Hematopoietic multipotent progenitor cell (in vitro differentiated cells): ENCODE data around the gene PLAAT3. TPM values are rescaled to one million over a fixed set of nuclear protein-coding genes. Genes with fewer than 3 reads are reported as not detected.
"Not testable (repeated sequence)": the region's sequence is repeated elsewhere in the genome, so short reads cannot be mapped to it uniquely, and the experiment has no call there.

ENCODE experiments used
- DNase-seq, 3 donors: peaks; one replicate each; pipeline ENCODE4 v3.0.0-alpha.2; 2011 to 2015; ENCODE audit warnings: low read depth in 2 of 3, low spot score in 2 of 3
- total RNA-seq: library from RNA; depleted of rRNA; stranded (reverse); fragments of >200 nt; gene quantifications from one replicate; pipeline ENCODE4 v1.2.3, GENCODE V29; 2012

PLAAT3 gene
- total RNA-seq, 1 donor = not detected

DNA sequence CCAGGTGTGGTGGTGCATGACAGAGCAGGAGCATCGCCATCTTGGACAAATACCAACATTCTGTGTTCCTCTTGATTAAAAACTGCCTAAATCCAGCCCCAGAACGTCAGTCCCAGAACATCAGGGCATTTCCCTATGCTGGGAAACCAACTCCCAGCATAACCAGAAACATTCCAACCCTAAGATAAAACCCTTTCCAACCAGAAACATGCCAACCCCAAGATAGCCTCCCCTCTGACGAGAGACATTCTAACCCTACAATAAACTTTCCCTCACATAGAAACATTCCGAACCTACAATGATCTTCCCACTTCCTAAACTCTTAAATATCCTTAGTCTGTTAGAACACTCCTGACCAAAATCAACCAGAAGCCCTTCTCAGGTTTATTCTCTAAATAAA, 66.1 kb downstream of the PLAAT3 start:
- no peak for DNase-seq

DNA sequence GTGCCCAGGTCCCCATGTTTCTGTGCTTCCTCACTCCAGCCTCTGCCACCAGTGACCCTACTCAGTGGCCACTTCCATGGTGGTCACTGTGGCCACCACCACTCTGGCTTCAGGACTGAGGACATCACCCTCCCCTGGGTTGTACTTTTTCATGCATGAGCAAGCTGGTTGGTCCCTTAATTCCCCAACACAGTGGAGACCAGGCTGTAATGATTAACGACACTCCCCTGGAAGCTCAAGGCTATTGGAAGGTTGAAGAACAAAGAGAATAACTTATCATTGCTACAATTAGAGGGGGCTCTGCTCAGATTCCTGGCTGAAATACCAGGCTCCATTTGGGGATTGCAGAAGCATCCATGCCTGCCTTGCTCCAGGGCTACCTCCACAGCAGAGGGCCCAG, 67.2 kb downstream of the PLAAT3 start:
- DNase-seq = no peak

DNA sequence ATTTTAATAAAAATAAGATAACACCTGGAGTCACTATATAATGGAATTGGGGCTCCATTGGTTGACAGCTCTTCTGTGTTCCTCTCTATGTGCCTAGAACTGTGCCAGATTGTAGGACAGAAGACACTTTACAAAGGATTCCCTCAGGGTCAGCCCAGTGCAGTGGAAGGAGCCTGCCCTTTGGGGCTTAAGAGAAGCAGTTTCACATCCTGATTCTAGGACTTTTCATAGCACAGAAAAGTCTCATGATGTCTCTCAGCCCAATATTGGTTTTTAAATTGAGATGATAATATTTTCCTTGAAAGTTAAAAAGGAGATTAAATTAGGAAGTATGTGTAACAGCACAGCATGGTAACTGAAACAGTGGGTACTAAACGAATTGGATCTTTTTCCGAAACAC, 70.5 kb downstream of the PLAAT3 start:
- no peak for DNase-seq

DNA sequence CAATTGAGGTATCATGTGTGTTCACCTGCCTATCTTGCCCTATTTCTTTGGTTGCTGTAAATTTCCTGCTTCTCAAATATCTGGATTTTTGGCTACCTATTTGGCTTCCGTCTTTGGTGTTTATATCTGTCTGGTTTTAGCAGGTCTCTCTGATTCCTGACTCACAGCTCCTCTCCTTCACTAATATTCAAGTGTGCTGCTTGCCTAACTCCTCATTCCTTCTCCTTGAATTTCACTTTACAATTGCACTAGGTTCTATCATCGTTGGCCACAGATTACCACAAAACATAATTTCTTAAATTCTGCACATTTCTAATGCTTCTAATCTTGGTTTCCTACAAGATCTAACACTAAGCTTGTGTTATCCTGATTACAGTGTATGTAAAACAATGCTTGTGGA, 71.7 kb downstream of the PLAAT3 start:
- DNase-seq = not testable (repeated sequence)

DNA sequence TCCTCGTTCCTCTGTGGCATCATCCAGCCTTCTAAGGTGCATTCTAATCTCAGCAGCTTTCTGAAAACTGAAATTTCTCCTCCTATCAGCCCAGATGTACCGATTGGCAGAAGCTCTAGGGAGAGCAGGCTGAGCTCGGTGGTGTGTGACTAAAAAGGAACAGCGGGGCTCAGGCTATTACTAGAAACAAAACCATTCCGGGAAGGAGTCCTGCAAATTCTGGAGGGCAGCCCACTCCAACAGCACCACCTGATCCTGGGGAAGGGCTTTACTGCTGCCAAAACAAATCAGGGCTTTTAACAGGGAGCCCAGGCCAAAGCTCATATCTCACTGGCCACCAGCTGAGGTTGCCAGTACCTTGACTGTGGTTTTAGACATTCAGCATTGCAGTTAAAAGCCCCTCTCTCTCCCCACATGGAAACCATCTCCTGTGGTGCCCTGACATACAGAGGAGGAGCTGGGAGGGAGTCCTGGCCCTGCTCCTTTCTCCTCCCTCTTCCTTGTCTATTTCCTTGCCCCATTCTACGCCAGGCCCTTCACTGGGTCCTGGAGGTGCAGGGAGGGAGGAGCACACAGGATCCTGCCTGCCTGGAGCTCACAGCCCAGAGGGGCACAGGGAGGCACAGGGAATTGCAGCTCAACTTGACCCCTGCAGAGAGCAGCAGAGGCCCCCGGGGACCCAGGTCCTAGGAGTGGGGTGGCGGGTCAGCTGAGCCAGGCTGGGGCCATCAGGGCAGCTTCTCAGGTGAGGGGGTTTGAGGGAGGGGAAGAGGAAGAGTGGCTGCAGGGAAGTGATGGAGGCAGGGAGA, 76.7 kb downstream of the PLAAT3 start:
- DNase-seq = no peak

DNA sequence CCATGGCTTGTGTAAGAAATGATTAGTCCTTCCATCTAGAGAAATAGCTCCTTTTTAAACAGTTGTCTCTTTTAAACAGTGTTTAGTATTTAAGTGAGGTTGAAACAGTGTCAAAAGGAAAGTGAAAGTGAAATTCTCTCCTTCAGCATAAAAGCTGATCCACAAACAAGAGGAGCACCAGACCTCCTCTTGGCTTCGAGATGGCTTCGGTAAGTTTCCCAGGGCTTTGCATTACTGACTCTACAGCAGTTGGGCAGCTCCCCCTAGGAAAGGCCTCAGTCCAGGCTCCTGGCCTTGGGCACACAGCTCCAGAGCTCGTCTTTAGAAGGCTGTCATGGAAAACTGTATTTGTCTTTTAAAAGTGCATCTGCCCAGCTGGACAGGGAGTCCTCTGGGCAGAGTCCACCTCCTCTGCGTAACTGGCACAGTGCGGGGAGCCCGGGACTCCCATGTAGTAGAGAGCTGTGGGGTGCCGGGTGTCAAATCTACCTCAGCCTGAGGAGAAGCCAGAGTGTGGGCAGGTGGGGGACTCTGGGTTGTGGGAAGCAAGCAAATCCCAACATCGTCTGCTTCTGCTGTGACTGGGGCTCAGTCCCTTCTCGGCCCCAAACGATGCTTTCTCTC, 77.5 kb downstream of the PLAAT3 start, which contains the start of gene PLAAT4:
Gene PLAAT4 (plus strand): TSS at position 140 of the 624 bp plus-strand sequence. CDS start 61 bp downstream, at position 201.
- DNase-seq = peak in 2 of 3 donors; percentile 45 to 53

DNA sequence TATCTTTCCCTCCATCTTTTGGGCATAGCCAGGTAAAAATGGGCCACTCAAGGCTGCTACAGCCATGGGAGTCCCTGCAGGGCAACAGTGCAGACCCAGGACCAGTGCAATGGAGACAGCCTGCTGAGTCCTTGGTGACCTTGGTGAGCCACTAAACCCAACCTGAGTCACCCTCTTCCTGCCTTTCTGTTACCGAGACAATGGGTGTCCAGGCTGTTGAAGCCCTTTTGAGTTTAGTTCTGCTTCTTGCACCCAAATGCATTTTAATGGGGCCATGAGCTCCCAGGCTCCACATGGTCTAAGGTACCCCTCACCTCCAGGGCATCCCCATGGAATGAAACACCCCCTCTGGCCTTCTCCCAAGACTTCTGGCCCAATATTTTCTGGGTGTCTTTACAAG, 78.5 kb downstream of the PLAAT3 start:
- no peak for DNase-seq

DNA sequence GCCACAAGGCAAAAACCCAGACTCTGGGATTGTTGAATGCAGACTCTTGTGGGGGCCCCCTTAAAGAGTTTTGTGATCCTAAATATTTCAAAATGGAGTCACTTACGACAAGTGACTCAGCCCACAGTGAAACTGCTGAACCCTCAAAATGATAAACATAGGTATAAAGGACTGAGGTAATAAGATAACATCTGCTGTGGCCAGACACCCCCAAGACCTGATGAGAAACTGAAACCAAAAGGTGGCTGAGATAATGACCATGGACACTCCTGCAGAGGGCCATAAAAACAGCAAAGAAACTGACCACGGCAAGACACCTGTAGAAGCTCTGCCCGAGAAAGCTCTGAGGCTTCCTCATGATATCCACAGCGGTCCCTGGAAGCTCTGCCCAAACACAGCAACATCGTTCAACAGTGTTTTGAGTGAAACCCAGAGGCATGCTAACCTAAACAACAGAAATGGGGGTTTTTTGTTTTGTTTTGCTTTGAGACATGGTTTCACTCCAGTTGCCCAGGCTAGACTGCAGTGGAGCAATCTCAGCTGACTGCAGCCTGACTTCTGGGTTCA, 79.3 kb downstream of the PLAAT3 start:
- no peak for DNase-seq

DNA sequence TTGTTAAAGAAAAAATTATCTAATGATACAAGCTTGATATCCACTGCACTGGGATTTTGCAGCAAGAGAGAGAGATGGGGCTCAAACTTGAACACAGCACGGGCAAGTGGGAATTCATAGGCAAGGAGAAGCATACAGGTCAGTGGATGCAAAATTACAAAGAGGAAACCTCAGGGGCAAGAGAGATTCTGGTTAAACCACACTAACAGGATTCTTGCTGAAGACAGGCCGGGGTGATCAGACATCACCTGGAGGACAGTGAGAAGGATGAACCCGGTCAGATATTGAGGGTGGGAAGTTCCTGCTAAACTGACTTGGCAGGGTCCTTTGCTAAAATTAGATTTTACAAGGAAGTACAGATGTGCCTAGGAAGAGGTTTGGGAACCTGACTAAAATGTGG, 80.2 kb downstream of the PLAAT3 start:
- no peak for DNase-seq

DNA sequence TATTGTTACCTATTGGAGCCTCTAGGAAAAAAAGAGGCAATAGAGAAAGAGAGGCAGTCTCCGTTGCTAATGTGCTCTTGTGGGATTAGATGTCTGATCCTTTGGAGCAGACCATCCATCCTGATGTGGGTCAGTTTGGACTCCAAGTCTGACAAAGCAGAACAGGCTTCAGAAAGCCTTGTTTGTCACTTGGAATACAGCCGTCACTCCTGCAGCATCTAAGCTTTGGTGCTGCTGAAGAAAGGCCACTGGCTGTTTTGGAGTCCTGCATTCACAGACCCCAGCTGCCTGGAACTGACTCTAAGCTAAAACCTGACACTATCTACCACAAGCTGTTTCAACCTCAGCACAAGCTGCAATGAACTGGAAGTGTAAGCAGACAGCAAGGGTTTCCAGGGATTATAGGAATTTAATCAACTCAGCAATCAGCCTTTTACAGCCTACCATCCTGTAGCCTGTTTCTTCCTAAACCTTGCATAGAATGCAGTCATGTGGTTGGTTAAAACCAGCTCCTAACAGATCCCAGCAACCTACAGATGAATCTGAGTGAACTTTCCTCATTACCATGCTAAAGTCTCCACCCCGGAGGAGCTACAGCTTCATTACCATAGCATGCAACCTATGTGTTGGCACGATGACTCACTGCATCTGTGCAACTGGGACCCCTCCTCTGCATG, 81.3 kb downstream of the PLAAT3 start:
- DNase-seq = no peak

DNA sequence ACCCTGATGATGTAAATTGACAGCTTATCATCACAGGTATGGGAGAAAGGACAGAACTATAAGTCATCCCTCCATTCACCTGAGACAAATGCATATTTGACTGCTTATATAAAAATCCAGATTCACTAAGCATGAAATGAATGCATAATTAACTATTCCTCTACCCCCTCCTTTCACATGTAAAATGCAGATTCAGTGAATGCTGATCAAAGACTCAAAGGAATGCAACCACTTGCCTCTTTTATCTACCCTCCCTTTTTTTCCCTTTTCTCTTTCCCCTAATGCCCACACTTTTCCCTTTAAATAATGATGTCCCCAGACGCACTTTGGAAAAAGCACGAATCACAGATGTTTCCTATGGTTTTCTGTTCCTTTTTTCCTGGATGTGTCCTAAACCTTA, 82.1 kb downstream of the PLAAT3 start:
- DNase-seq = no peak

DNA sequence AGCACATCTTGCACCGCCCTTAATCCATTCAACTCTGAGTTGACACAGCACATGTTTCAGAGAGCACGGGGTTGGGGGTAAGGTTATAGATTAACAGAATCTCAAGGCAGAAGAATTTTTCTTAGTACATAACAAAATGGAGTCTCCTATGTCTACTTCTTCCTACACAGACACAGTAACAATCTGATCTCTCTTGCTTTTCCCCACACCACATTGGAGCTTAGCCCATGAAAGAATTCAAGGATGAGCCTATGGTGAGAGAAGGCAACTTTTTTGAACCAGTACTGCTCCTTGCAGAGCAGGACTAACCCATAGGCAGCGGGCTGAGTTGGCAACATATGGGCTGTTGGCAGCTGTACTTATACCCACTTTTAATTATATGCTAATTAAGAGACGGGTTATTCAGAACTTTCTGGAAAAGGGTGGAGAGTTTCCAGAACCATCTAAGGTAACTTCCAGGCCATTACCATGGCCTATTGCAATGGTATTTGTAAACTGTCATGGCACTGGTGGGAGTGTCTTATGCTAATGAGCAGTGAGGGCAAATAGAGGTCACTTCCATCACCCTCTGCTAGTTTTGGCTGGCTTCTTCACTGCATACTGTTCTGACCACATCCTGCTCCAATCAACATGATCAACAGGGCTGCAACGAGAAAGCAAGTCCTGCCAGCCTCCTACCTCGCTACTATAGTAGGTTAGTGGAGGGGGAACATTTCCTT, 83.0 kb downstream of the PLAAT3 start:
- DNase-seq = peak in 2 of 3 donors; percentile 41 to 62

DNA sequence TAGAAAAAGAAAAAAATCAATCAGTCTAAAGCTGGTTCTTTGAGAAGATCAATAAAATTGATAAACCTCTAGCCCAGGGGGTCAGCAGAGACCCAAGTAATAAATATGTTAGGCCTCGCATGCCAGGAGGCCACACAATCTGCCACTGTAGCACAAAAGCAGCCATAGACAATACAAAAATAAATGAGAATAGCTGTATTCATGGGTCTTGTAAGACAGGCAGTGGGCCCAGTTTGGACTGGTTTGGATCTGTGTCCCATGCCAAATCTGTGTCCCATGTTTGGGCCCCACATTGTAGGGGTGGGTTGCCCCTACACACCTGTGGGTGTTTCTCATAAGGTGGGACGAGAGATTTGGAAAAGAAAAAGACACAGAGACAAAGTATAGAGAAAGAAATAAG, 84.2 kb downstream of the PLAAT3 start:
- DNase-seq = no peak

DNA sequence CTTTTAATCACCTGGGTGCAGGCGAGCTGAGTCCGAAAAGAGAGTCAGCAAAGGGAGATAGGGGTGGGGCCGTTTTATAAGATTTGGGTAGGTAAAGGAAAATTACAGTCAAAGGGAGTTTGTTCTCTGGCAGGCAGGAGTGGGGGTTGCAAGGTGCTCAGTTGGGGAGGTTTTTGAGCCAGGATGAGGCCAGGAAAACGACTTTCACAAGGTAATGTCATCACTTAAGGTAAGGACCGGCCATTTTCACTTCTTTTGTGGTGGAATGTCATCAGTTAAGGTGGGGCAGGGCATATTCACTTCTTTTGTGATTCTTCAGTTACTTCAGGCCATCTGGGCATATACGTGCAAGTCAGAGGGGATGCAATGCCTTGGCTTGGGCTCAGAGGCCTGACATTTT, 84.9 kb downstream of the PLAAT3 start:
- DNase-seq = not testable (repeated sequence)

DNA sequence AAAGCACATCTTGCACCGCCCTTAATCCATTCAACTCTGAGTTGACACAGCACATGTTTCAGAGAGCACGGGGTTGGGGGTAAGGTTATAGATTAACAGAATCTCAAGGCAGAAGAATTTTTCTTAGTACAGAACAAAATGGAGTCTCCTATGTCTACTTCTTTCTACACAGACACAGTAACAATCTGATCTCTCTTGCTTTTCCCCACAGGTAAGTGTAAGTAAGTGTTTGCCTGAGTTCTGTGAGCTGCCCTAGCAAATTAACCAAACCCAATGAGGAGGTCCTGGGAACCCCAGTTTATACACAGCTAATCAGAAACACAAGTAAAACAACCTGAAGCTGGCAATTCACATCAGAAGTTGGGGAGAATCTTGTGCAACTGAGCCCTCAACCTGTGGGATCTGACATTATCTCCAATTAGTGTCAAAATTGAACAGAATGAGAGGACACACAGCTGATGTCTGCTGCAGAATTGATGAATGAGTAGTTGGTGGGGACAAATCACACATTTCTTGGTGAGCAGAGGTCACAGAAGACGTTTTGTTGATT, 85.4 kb downstream of the PLAAT3 start:
- DNase-seq = not testable (repeated sequence)

DNA sequence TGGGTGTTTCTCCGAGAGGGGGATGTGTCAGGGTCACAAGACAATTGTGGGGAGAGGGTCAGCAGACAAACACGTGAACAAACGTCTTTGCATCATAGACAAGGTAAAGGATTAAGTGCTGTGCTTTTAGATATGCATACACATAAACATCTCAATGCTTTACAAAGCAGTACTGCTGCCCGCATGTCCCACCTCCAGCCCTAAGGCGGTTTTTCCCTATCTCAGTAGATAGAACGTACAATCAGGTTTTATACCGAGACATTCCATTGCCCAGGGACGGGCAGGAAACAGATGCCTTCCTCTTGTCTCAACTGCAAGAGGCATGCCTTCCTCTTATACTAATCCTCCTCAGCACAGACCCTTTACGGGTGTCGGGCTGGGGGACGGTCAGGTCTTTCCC, 86.1 kb downstream of the PLAAT3 start:
- not testable (repeated sequence) for DNase-seq

DNA sequence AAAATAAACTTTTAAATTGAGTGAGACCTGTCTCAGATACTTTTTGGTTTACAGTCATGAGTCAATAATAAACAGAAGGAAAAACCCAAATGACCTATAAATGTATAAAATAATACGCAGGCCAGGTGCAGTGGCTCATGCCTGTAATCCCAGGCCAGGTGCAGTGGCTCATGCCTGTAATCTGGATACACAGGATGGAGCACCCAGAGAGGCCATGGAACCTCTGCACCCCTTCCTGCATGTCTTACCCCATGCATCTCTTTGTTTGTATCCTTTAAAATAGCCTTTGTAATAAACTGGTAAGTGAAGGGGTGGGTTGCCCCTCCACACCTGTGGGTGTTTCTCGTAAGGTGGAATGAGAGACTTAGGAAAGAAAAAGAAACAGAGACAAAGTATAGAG, 86.6 kb downstream of the PLAAT3 start:
- DNase-seq = no peak
